Prostate gland (tissue), 2 donors: ENCODE results near the gene ARHGAP35.

Source experiments
- POLR2A ChIP-seq: fragments of 450-650 bp; IDR thresholded peaks from one replicate; pipeline ENCODE4 v1.6.1; 2016; ENCODE audit warnings: antibody characterized with exemption, mild to moderate bottlenecking
- POLR2AphosphoS5 ChIP-seq: sonication (generic); formaldehyde crosslinking; IDR thresholded peaks from one replicate; pipeline ENCODE4 v1.6.1; 2017; ENCODE audit warnings: antibody characterized with exemption
- TF ChIP-seq, protein P1 (sequence below), 4 experiments: fragments of 200-600 bp in 2 of 4; fragments of 450-650 bp in 2 of 4; sonication (generic) in 2 of 4; IDR thresholded peaks; 1 replicate in 3 of 4; 2 replicates in 1 of 4; pipeline ENCODE4 v1.5.1; 2016 to 2019; ENCODE audit warnings: antibody characterized with exemption in 4 of 4, mild to moderate bottlenecking in 2 of 4, moderate library complexity in 2 of 4

DNA sequence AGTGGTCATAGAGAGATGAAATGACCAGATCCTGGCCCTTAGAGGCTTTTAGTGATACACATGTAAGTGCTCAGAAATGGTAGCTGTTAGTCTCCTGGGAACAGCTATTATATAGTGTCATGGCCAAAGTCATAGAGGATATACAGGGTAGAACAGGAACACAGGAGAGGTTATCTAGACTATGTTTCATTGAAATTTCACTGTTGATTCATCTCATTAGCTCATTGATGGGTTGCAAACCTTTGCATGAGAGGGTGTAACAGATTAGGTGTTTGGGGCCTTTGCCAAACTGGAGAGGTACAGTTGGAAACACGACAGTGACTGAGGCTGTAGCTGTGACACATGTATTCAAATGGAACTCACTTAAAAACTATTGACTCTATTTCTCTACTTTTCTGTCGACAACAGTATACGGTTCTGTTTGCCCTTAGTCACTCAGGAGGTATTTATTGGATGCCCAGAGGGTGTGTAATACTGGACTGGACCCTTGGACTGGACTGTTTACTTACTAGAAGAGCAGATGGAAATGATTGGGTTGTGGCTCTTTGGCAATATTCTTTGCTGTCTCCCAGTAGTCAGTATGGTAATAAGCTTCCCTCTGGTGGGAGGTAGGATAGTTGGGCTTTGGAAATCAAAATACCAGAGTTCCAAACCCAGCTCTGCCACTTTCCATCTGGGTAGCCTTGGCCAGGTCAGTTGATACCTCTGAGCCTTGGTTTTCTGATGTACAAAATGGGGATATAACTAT, 29.8 kb downstream of the ARHGAP35 start:
- TF ChIP-seq, protein P1, sequence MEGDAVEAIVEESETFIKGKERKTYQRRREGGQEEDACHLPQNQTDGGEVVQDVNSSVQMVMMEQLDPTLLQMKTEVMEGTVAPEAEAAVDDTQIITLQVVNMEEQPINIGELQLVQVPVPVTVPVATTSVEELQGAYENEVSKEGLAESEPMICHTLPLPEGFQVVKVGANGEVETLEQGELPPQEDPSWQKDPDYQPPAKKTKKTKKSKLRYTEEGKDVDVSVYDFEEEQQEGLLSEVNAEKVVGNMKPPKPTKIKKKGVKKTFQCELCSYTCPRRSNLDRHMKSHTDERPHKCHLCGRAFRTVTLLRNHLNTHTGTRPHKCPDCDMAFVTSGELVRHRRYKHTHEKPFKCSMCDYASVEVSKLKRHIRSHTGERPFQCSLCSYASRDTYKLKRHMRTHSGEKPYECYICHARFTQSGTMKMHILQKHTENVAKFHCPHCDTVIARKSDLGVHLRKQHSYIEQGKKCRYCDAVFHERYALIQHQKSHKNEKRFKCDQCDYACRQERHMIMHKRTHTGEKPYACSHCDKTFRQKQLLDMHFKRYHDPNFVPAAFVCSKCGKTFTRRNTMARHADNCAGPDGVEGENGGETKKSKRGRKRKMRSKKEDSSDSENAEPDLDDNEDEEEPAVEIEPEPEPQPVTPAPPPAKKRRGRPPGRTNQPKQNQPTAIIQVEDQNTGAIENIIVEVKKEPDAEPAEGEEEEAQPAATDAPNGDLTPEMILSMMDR (IDR thresholded peaks at IDR 0.05), result no peak
- TF ChIP-seq POLR2AphosphoS5 (peak; percentile 6), POLR2A (no peak)
